ENCODE data around the gene TIE1.

- TF ChIP-seq CTCF (conservative IDR thresholded peaks at IDR 0.05; ENCODE audit: low read depth, low read length) (no peak), EZH2 (IDR thresholded peaks at IDR 0.05; ENCODE audit: borderline replicate concordance, low read depth, low read length, poor library complexity, severe bottlenecking) (no peak)
Observed at GRCh38 chr1:43272161-43272560, 28.6 kb upstream of the TIE1 start.
